ENCODE results near the gene TNFRSF19.

The TNFRSF19 gene

GRCh38 chr13:23600100-23600499 is 29.9 kb downstream of the TNFRSF19 start:
- no peak overlapping the region for H3K27ac ChIP-seq (replicated peaks)
- no peak for DNase-seq (ENCODE audit: low read depth in 1 of 2, low spot score in 1 of 2)
- TF ChIP-seq REST (IDR thresholded peaks at IDR 0.05; ENCODE audit: insufficient replicate concordance, low read depth) (no peak), CTCF (IDR thresholded peaks at IDR 0.05; ENCODE audit: insufficient read depth, low read length) (no peak), SPI1 (IDR thresholded peaks at IDR 0.05; ENCODE audit: borderline replicate concordance, low read depth) (no peak), POLR2AphosphoS5 (IDR thresholded peaks at IDR 0.05; ENCODE audit: low read depth) (no peak), GABPA (IDR thresholded peaks at IDR 0.05; ENCODE audit: low read depth) (no peak)

GRCh38 chr13:23600534-23600933 is 30.3 kb downstream of the TNFRSF19 start:
- Histone ChIP-seq H3K27ac (replicated peaks) (no peak overlapping the region), H3K27me3 (ENCODE audit: insufficient read depth, poor library complexity, severe bottlenecking) (peaks cover 2% of the 10 kb centered on the region), H3K4me3 (replicated peaks; ENCODE audit: insufficient read depth, low read length) (no peak overlapping the region)
- DNase-seq (ENCODE audit: low read depth in 1 of 2, low spot score in 1 of 2), result no peak
- TF ChIP-seq REST (IDR thresholded peaks at IDR 0.05; ENCODE audit: insufficient replicate concordance, low read depth), result no peak
- no peak for TF ChIP-seq GABPA (IDR thresholded peaks at IDR 0.05; ENCODE audit: low read depth)
- TF ChIP-seq CTCF (IDR thresholded peaks at IDR 0.05; ENCODE audit: insufficient read depth, low read length), result no peak
- no peak for TF ChIP-seq POLR2AphosphoS5 (IDR thresholded peaks at IDR 0.05; ENCODE audit: low read depth)
- TF ChIP-seq SPI1 (IDR thresholded peaks at IDR 0.05; ENCODE audit: borderline replicate concordance, low read depth), result no peak

More at GRCh38 chr13:23600100-23600499, 29.9 kb downstream of the TNFRSF19 start:
- no peak overlapping the region for H3K4me3 ChIP-seq (replicated peaks; ENCODE audit: insufficient read depth, low read length)
- H3K27me3 ChIP-seq (ENCODE audit: insufficient read depth, poor library complexity, severe bottlenecking), result peaks cover 2% of the 10 kb centered on the region

GRCh38 chr13:23605831-23606230 is 35.6 kb downstream of the TNFRSF19 start:
- Histone ChIP-seq H3K27me3 (ENCODE audit: insufficient read depth, poor library complexity, severe bottlenecking) (peaks cover 2% of the 10 kb centered on the region), H3K4me3 (replicated peaks; ENCODE audit: insufficient read depth, low read length) (no peak overlapping the region), H3K27ac (replicated peaks) (no peak overlapping the region)
- TF ChIP-seq CTCF (IDR thresholded peaks at IDR 0.05; ENCODE audit: insufficient read depth, low read length) (no peak), POLR2AphosphoS5 (IDR thresholded peaks at IDR 0.05; ENCODE audit: low read depth) (no peak), GABPA (IDR thresholded peaks at IDR 0.05; ENCODE audit: low read depth) (no peak), SPI1 (IDR thresholded peaks at IDR 0.05; ENCODE audit: borderline replicate concordance, low read depth) (no peak), REST (IDR thresholded peaks at IDR 0.05; ENCODE audit: insufficient replicate concordance, low read depth) (no peak)
- DNase-seq (ENCODE audit: low read depth in 1 of 2, low spot score in 1 of 2), result no peak
